Panc1 (cell line): ENCODE results near the gene HTRA3.

Experiments
- CTCF ChIP-seq: fragments of 450-650 bp; IDR thresholded peaks from 2 replicates; pipeline ENCODE4 v1.5.1; 2017; ENCODE audit warnings: mild to moderate bottlenecking
- POLR2AphosphoS5 ChIP-seq: IDR thresholded peaks from 2 replicates; pipeline ENCODE4 v1.6.1; 2012; ENCODE audit warnings: mild to moderate bottlenecking, low read depth, low read length, moderate library complexity
- REST ChIP-seq, 2 experiments: IDR thresholded peaks; 2 replicates each; pipeline ENCODE4 v1.6.1; 2011 to 2012; ENCODE audit warnings: low read depth in 2 of 2, control low read depth in 1 of 2, low read length in 1 of 2, mild to moderate bottlenecking in 1 of 2, moderate library complexity in 1 of 2; ENCODE audit not compliant: insufficient read depth in 1 of 2
- SIN3A ChIP-seq: IDR thresholded peaks from 2 replicates; pipeline ENCODE4 v1.6.1; 2012; ENCODE audit warnings: low read depth, mild to moderate bottlenecking, low read length, moderate library complexity, borderline replicate concordance; ENCODE audit not compliant: insufficient read depth
- TCF7L2 ChIP-seq: IDR thresholded peaks from 2 replicates; pipeline ENCODE4 v1.6.1; 2011; ENCODE audit warnings: mild to moderate bottlenecking, low read depth, low read length, inconsistent platforms

GRCh38 chr4:8232748-8233147 is 36.8 kb upstream of the HTRA3 start:
- TF ChIP-seq REST (IDR thresholded peaks at IDR 0.05; ENCODE audit: insufficient read depth in 1 of 2, low read depth in 2 of 2, low read length in 1 of 2), result no peak
- TF ChIP-seq CTCF, result no peak
- TF ChIP-seq POLR2AphosphoS5, result no peak
- TF ChIP-seq SIN3A, result no peak
- no peak for TF ChIP-seq TCF7L2
